Stimulated activated naive CD8-positive, alpha-beta T cell treated with anti-CD3 and anti-CD28 coated beads, Interleukin-15, Interleukin-2, amounts not matched to agents 100 ng/mL and 50 ng/mL, for 24 hours (primary cell): ENCODE results near the gene SNN.

Source experiments
- H3K27ac Mint-ChIP-seq: one replicate; pipeline ENCODE4 v1.8.0; 2021; ENCODE audit warnings: mild to moderate bottlenecking, mixed read lengths
- H3K27me3 Mint-ChIP-seq: one replicate; pipeline ENCODE4 v1.8.0; 2021; ENCODE audit warnings: mixed read lengths
- H3K36me3 Mint-ChIP-seq: one replicate; pipeline ENCODE4 v1.8.0; 2021; ENCODE audit warnings: low read depth, mixed read lengths
- H3K4me1 Mint-ChIP-seq: one replicate; pipeline ENCODE4 v1.8.0; 2021; ENCODE audit warnings: low read depth, mixed read lengths
- H3K4me3 Mint-ChIP-seq: one replicate; pipeline ENCODE4 v1.8.0; 2021; ENCODE audit warnings: mild to moderate bottlenecking, mixed read lengths
- H3K9me3 Mint-ChIP-seq: one replicate; pipeline ENCODE4 v1.8.0; 2021; ENCODE audit warnings: mixed read lengths

Gene SNN

DNA sequence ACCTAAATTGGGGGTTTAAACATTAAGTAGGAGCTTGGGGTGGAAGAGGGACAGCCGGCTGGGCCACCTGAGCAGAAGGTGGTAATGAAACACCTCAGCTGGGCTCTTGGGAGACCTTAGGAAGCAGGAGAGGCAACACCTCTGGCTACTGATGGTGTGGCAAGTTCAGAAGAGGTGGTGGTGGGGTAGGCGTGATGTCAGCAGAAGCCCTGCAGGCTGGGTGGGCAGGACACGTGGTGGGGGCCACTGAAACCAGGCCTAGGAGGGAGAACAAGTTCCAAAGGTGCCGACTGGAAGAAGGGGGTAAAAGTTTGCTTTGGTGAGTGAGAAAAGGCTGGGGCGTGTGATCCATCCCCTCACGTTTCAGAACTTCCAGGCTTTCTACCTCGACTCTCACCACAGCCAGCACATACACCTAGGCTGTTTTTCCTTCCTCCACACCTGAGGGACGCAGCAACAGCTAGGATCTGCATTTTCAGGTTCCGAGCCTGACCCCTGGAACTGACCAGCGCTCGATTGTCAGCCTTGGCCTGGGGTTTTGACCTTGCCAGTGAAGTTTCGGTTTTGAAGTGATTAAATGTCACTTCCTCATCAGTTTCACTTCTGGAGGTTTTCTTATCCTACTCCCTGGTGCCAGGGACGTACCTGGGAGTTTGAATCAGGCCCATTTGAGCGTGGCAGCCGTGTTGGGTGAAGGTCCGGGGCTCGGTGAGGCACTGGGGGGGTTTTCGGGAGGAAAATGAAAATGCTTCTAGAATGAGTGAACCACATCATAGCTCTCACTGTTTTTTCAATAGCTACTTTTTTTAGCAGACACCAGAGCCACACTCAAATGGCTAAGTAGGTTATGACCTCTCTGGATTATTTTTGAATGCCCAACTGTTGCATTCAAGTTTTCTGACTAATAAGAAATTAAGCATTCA lies 10.0 kb downstream of the SNN start:
- Mint-ChIP-seq H3K36me3 (peaks cover 48% of the 10 kb centered on the region), H3K4me3 (no peak overlapping the region), H3K27me3 (no peaks in the 10 kb centered on the region), H3K4me1 (peaks cover 72% of the 10 kb centered on the region), H3K27ac (peak overlapping the region; percentile 55), H3K9me3 (no peaks in the 10 kb centered on the region)

DNA sequence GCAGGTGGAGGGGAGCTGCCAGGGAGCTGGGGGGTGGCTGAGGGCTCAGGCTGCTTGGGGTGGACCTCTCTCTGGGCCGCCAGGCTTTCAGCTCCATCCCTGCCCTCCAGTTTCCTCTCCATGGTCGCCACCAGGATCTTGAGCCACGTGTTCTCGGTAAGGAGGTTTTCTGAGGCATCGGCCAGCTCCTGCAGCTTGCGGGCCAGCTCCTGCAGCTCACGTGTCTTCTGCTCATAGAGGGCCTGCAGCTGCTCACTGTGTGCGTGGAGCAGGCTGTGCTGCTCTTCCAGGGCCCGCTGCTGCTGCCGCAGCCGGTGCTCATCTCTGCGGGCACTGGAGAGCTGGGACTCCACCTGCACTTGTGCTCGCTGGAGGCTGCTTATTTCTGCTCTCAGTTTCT lies 11.0 kb downstream of the SNN start:
- Mint-ChIP-seq H3K9me3 (no peaks in the 10 kb centered on the region), H3K27ac (peak overlapping the region; percentile 43), H3K36me3 (peaks cover 59% of the 10 kb centered on the region), H3K4me3 (no peak overlapping the region), H3K4me1 (peaks cover 77% of the 10 kb centered on the region), H3K27me3 (no peaks in the 10 kb centered on the region)

DNA sequence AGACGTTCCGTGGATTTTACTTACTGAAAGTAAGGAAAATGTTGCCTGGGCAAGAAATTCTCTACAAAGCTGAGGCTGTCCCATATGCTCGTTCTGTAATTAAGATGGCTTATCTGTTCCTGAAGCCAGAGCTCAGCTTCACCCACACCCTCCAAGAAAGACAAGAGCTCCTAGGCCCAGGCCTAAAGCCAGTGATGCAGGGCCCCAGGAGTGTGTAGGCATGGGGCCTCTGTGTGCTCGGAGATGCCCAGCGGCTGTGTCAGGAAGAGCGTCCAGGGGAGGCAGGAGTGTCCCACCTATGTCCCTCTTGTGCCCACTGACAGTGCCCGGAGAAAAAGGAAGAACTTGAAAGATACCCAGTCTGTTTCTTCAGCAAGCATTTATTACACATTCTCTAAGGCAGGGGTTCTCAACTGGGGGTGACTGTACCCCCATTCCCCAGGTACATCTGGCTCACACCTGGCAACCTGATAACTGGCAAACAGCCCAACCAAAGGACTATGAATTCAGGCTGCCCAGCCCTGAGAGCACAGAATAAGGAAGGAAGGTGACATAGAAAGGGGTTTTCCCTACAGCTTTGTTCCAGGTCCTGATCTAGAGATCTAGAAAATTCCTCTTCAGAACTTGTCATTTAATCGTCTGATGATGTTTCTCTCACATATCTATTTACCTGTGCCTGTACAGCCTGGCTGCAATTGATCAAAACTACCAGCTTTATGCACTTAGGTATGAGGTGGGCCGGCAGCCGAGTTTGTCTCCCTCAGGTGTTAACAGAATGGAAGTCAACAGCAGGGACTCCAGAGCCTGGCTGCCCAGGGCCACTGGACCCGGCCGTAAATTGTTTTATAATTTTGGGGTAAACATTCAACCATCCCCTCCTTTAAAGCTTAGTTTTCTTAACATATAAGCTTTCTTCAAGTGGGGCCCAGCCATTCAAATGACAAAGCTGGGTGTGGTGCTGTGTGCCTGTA lies 12.0 kb downstream of the SNN start:
- Mint-ChIP-seq H3K4me3 (no peak overlapping the region), H3K27me3 (no peaks in the 10 kb centered on the region), H3K9me3 (no peaks in the 10 kb centered on the region), H3K27ac (peak overlapping the region; percentile 43), H3K36me3 (peaks cover 66% of the 10 kb centered on the region), H3K4me1 (peaks cover 76% of the 10 kb centered on the region)

DNA sequence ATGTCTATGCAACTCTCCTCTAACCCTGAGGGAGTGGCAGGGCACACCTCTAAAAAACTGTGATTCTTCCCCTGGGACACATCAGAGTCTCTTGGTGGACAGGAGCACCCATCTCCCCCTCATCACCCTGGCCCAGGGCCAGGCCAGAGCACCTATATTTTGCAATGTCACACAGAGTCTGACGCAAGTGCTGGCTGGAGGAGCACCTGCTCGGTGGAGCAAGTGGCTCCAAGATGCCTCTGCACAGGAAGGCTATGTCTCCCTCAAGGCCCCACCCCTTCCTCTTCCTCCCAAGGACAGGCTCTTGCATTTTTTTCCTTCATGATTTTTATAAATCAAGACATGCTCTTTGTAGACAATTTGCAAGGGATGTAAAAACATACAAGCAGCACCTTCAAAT lies 13.3 kb downstream of the SNN start:
- H3K4me3 Mint-ChIP-seq = peak overlapping the region; percentile 21
- no peaks in the 10 kb centered on the region for H3K9me3 Mint-ChIP-seq
- H3K27ac Mint-ChIP-seq = peak overlapping the region; percentile 84
- peaks cover 64% of the 10 kb centered on the region for H3K36me3 Mint-ChIP-seq
- H3K4me1 Mint-ChIP-seq = peaks cover 66% of the 10 kb centered on the region
- H3K27me3 Mint-ChIP-seq = no peaks in the 10 kb centered on the region

DNA sequence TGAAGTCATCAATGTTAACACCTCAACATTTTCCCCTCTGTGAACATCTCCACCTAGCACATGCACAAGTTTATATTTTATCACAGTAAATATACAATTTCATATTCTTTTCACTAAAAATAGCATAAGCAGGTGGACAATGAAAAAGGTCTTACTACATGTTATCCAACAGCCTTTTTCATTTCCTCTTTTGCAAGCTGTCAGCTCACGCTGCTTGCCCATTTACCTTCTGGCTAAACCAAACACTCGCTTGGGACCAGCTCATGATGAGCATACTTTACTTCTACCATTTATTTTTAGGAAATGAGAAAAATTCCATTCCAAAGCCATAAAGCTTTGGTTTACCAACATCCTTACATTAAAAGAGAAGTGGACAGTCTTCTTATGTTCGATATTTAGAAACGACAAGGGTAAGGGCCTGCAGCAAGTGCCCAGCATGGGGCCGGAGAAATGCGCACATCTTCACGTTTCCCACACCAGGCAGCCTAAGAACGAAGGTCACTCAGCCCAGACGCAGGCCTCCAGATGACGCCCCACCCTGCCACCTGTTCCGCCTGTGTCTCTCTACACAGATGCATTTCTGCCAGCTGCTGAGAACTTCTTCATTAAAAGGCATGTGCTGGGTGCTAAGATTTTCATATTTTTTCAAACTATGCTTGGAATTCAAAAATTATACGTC lies 13.9 kb downstream of the SNN start:
- Mint-ChIP-seq H3K27me3 (no peaks in the 10 kb centered on the region), H3K27ac (peak overlapping the region; percentile 84), H3K4me1 (peaks cover 63% of the 10 kb centered on the region), H3K9me3 (no peaks in the 10 kb centered on the region), H3K36me3 (peaks cover 64% of the 10 kb centered on the region), H3K4me3 (peak overlapping the region; percentile 21)

DNA sequence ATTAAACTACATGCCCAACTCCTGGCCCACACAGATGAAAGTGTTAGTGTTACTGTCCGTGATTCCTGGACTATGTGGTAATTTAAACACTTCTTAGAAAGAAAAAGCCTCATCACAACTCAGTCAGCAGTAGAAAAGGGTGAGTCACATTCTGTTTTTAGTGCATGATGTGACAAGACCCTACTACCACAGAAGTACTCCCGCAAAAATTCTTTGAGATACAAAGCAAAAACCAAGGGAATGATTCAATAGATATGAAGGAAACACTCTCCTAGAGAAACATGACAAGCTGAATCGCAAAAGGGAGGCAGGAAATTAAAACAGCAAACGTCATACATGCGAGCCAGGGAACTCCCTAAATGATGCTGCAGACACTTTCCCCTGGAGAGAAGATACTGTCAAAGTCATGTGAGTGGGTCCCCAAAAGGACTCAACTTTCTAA lies 14.4 kb downstream of the SNN start:
- Mint-ChIP-seq H3K27ac (peak overlapping the region; percentile 34), H3K9me3 (no peaks in the 10 kb centered on the region), H3K27me3 (no peaks in the 10 kb centered on the region), H3K36me3 (peaks cover 67% of the 10 kb centered on the region), H3K4me3 (peak overlapping the region; percentile 9), H3K4me1 (peaks cover 63% of the 10 kb centered on the region)

DNA sequence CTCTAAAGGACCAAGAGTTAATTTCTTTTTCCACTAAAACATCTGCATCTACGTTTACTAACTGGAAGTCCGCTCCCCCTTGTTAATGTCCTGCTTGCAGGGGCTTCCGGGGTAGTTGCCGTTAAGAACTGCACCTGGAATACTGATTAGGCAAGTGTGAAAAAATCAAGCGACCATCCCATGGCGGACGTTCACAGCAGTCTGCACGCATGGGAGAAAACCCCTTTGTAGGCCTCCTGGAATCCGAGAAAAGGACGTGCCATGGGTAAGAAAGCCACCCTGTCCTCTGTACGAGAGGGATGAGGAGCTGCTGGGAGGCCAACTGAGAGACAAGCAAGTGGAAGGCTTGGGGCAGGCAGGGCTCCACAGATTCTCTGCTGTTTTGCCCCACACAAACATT lies 14.9 kb downstream of the SNN start:
- peaks cover 58% of the 10 kb centered on the region for H3K4me1 Mint-ChIP-seq
- no peaks in the 10 kb centered on the region for H3K27me3 Mint-ChIP-seq
- peaks cover 67% of the 10 kb centered on the region for H3K36me3 Mint-ChIP-seq
- H3K4me3 Mint-ChIP-seq = no peak overlapping the region
- H3K27ac Mint-ChIP-seq = no peak overlapping the region
- no peaks in the 10 kb centered on the region for H3K9me3 Mint-ChIP-seq

DNA sequence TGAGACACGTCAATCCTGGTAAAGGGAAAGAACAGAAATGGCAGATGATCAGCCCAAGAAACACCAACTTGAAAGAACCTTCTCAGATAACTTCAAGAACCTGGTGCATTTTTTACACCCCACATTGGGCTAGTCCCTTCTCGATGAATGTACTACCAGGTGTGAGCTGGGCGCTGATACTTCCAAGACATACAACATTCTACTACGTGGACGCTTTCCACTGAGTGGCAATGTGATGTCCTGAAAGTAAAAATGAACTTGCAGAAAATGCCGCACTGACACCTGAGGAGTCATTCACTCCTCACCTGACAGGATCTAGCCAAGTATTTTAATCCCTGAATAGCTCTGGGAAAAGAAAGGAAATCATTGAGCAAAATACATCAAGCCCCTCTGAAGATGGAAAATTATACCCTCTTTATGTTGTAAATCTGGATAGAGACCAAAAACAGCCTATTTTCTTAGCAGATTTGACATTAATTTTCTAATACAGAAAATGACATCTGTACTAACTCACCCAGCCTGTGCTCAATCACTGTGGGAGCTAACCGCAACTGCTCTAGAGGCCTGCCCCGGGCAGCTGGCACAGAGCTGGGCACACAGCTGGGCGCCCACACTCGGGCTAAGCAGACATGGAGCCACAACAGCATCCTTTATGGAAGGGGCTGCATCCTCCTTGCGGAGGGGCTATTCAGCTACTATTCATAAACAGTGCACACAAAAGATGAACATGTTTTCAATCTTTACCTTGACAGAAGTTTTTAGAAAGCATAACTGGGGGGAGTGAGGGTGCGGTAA lies 16.2 kb downstream of the SNN start:
- H3K9me3 Mint-ChIP-seq = no peaks in the 10 kb centered on the region
- H3K36me3 Mint-ChIP-seq = peaks cover 60% of the 10 kb centered on the region
- H3K27ac Mint-ChIP-seq = no peak overlapping the region
- no peak overlapping the region for H3K4me3 Mint-ChIP-seq
- no peaks in the 10 kb centered on the region for H3K27me3 Mint-ChIP-seq
- peaks cover 65% of the 10 kb centered on the region for H3K4me1 Mint-ChIP-seq

DNA sequence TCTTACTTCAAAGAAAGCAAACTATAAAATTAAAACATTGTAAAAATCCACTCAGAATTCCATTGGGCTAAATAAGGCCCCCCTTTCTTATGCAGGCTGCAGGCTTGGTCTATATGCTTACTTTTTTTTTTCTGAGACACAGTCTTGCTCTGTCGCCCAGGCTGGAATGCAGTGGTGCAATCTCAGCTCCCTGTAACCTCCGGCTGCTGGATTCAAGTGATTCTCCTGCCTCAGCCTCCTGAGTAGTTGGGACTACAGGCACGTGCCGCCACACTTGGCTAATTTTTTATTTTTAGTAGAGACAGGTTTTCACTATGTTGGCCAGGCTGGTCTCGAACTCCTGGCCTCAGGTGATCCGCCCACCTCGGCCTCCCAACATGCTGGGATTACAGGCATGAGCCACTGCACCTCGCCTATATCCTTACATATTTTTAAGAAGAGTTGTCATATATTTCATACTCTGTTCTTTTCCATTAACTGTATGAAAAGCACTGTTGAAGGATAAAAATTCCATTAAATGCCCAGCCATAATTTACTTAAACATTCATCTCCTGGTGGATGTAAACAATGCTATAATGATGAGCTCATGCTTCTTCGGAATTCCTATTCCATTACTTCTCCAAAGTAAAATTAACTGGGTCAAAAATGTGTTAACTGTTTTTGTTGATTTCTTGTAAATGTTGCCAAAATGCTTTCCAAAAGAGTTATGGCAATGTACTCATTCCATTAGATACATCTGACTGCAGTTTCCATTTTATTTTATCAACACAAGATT lies 17.8 kb downstream of the SNN start:
- Mint-ChIP-seq H3K4me1 (peaks cover 62% of the 10 kb centered on the region), H3K9me3 (no peaks in the 10 kb centered on the region), H3K4me3 (no peak overlapping the region), H3K36me3 (peaks cover 67% of the 10 kb centered on the region), H3K27ac (no peak overlapping the region), H3K27me3 (no peaks in the 10 kb centered on the region)

DNA sequence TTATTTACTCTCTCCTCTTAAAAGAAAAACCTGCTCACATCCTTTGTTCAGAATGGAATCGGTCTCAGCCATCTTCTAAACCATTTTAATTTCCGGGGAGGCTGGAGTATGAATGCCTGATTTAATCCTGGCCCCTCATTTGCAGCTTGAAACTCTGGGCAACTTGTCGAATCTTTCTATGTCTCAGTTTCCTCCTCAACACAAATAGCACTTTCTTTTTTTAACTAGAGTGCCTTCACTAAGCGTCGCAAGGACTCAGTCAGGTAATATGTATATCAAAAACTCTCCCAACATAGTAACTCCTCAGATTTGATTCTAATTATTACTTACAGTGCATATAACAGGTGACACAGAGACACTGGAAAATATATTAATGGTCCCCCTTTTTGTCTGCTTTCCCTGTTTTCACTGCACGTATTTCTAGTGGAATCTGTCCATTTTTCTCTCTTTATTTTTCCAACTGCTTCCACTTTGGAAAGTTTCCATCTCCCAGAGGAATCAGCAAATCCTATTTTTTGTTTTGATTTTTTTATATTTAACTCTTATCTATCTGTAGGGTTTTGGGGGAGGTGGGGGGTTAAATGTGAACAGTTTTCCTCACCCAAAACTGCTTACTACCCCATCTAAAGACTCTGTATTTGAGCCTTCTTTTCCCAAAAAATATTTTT lies 18.6 kb downstream of the SNN start:
- H3K9me3 Mint-ChIP-seq = no peaks in the 10 kb centered on the region
- H3K4me1 Mint-ChIP-seq = peaks cover 54% of the 10 kb centered on the region
- no peak overlapping the region for H3K4me3 Mint-ChIP-seq
- peaks cover 70% of the 10 kb centered on the region for H3K36me3 Mint-ChIP-seq
- H3K27ac Mint-ChIP-seq = no peak overlapping the region
- H3K27me3 Mint-ChIP-seq = no peaks in the 10 kb centered on the region

DNA sequence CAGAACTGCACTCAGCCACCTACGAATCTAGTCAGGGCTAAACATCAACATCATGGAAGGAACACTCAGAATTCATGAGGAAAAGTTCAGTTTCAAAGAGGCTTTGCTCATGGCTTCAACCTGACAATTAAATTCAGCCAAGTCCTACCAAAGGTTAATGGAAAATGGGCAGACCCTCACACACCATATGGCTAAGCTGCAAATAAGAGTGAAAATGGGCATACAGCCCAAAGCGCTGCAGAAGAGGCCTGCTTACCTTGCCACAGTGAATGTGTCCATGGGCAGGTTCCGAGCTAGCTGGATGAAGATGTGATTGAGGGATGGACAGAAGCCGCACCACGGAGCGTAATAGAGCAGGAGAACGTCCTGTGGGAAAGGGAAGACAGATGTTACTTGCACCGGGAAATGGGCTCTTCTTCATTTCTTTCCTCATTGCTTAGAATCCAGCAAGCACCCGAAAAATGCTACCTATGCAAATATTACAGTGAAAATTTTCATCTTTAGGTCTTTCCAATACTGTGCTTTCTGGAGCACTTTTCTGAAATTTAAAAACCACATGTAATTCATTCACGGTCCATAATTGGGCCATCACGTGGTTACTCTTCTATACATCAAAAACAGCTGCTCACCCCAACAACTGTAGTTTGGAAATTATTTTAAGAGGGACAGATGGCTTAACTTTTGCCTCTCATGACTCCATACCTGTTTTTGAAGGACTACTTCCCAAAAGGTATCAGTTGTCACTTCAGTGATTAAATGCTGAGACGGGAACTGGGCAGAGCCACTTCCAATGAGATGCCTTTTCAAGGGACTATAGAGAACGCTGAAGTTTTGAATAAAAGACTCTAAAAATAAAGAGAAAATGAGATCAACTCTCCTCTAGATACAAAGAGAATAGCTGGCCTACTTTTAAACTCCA lies 19.6 kb downstream of the SNN start:
- Mint-ChIP-seq H3K4me1 (peaks cover 43% of the 10 kb centered on the region), H3K27me3 (no peaks in the 10 kb centered on the region), H3K9me3 (no peaks in the 10 kb centered on the region), H3K4me3 (no peak overlapping the region), H3K36me3 (peaks cover 75% of the 10 kb centered on the region), H3K27ac (no peak overlapping the region)

DNA sequence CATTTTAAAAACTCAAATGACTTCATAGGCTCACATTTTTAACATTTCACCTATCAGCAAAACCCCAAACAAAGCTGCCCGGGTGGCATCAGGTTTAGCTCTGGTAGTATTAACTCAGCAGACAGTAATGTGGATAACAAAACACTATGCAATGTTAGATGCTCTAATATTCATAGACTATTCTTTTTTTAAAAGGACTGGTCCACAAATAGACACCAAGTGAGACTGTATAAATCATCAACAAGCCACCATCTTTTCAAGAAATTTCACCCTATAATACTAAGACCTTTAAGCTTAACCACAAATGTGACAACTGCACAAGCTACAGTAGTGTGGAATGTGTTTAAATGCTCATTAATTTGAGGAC lies 20.2 kb downstream of the SNN start:
- Mint-ChIP-seq H3K27me3 (no peaks in the 10 kb centered on the region), H3K9me3 (no peaks in the 10 kb centered on the region), H3K4me1 (peaks cover 37% of the 10 kb centered on the region), H3K27ac (no peak overlapping the region), H3K36me3 (peaks cover 70% of the 10 kb centered on the region), H3K4me3 (no peak overlapping the region)
